Peyer's patch (tissue), 4 donors: ENCODE results near the gene MRPL12.

Experiments
- CTCF ChIP-seq, 6 experiments: fragments of 450-650 bp in 4 of 6; fragments of 200-600 bp in 2 of 6; sonication (generic) in 1 of 6; IDR thresholded peaks; one replicate each; pipeline ENCODE4 v1.5.1; 2017 to 2019; ENCODE audit warnings: antibody characterized with exemption in 6 of 6, mild to moderate bottlenecking in 3 of 6, moderate library complexity in 1 of 6
- POLR2A ChIP-seq, 2 donors: fragments of 450-650 bp; IDR thresholded peaks; one replicate each; pipeline ENCODE4 v1.5.1; 2017; ENCODE audit warnings: antibody characterized with exemption in 2 of 2, mild to moderate bottlenecking in 2 of 2, moderate library complexity in 2 of 2

- TF ChIP-seq CTCF (IDR thresholded peaks at IDR 0.05), result no peak
- TF ChIP-seq POLR2A (IDR thresholded peaks at IDR 0.05), result no peak
Observed at GRCh38 chr17:81717766-81718089, 14.6 kb downstream of the MRPL12 start.
